Measurements from ENCODE around the gene SKI. TPM values are rescaled to one million over a fixed set of nuclear protein-coding genes. Genes with fewer than 3 reads are reported as not detected.

Gene SKI
- total and polyA plus RNA-seq, 2 experiments from 2014 or later, result 5.1 to 21.9 TPM

DNA sequence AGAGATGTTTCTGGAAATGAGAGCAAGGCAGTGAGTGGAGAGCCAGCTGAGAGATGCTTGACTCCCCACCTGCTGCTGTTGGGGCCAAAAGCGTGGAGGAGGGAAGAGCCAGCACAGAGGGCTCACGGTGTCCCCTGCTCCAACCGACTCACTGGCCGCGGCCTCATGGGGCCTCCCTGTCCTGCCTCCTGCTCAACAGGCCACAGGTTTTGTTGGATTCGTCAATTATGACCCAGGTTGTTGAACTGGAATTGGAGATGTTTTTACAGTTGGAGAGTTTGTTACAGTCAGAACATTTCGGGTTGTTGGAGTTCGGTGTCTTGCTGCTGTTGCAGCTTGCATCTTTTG, 21.4 kb downstream of the SKI start:
- TF ChIP-seq EZH2 (IDR thresholded peaks at IDR 0.05; ENCODE audit: borderline replicate concordance) (no peak), EZH2phosphoT487 (IDR thresholded peaks at IDR 0.05; ENCODE audit: low read depth, severe bottlenecking, unreplicated experiment) (no peak)
- TF ChIP-seq, protein P1, sequence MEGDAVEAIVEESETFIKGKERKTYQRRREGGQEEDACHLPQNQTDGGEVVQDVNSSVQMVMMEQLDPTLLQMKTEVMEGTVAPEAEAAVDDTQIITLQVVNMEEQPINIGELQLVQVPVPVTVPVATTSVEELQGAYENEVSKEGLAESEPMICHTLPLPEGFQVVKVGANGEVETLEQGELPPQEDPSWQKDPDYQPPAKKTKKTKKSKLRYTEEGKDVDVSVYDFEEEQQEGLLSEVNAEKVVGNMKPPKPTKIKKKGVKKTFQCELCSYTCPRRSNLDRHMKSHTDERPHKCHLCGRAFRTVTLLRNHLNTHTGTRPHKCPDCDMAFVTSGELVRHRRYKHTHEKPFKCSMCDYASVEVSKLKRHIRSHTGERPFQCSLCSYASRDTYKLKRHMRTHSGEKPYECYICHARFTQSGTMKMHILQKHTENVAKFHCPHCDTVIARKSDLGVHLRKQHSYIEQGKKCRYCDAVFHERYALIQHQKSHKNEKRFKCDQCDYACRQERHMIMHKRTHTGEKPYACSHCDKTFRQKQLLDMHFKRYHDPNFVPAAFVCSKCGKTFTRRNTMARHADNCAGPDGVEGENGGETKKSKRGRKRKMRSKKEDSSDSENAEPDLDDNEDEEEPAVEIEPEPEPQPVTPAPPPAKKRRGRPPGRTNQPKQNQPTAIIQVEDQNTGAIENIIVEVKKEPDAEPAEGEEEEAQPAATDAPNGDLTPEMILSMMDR (IDR thresholded peaks at IDR 0.05; ENCODE audit: poor library complexity), result no peak
- H3K4me1 ChIP-seq (ENCODE audit: insufficient read depth), result peaks cover 62% of the 10 kb centered on the region
- H3K9me3 ChIP-seq (ENCODE audit: low read depth), result no peaks in the 10 kb centered on the region
- H3K4me2 ChIP-seq, result peak overlapping the region; percentile 66
- peaks cover 97% of the 10 kb centered on the region for H4K20me1 ChIP-seq (ENCODE audit: insufficient read depth, poor library complexity, severe bottlenecking)
- peak overlapping the region; percentile 86 for H3K27ac ChIP-seq
- no peaks in the 10 kb centered on the region for H3K9me2 ChIP-seq (replicated peaks; ENCODE audit: insufficient read depth)
- no peak overlapping the region for H2AFZ ChIP-seq
- H3K79me2 ChIP-seq, result peaks cover 97% of the 10 kb centered on the region
- no peak overlapping the region for H3K4me3 ChIP-seq
- DNase-seq (ENCODE audit: low spot score), result no peak
- H3K27me3 ChIP-seq, result no peaks in the 10 kb centered on the region
- WGBS (ENCODE audit: low lambda C conversion rate, missing lambda C conversion rate), result 94% methylated on average over 8 of the region's 8 CpGs
- no peaks in the 10 kb centered on the region for H3K36me3 ChIP-seq (replicated peaks; ENCODE audit: insufficient read depth, low read depth)

DNA sequence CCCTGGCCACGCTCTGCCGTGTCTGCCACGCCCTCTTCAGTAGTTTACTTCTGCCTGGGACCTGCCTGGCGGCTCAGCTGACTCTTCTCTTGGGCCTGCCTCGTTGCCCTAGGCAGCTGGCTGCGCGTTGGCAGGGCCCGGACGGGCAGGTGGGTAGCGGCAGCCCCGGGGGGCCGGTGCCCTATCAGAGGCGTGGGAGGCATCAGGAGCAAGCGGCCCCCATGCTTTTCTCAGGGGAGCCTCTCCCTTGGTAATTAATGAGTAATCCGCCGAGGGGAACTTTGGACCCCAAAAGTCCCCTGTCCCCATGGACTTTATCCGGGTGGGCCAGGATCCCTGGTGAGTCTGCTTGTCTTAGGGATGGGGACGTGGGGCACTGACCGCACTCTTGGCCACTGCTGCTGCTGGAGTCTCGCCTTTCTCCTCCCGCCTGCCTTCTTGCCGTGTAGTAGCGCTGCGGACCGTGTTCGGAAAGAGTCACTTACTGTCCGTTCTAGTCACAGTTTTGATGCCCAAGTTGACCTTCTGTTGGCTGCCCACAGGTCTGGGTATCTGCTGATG, 22.7 kb downstream of the SKI start:
- WGBS (ENCODE audit: low lambda C conversion rate, missing lambda C conversion rate), result 69% methylated on average over 27 of the region's 27 CpGs
- Histone ChIP-seq H3K27ac (peak overlapping the region; percentile 68), H3K27me3 (no peaks in the 10 kb centered on the region), H3K4me3 (no peak overlapping the region), H3K4me1 (ENCODE audit: insufficient read depth) (peaks cover 62% of the 10 kb centered on the region), H3K36me3 (replicated peaks; ENCODE audit: insufficient read depth, low read depth) (no peaks in the 10 kb centered on the region), H2AFZ (no peak overlapping the region), H3K79me2 (peaks cover 100% of the 10 kb centered on the region), H4K20me1 (ENCODE audit: insufficient read depth, poor library complexity, severe bottlenecking) (peaks cover 100% of the 10 kb centered on the region), H3K4me2 (peak overlapping the region; percentile 66), H3K9me2 (replicated peaks; ENCODE audit: insufficient read depth) (no peaks in the 10 kb centered on the region), H3K9me3 (ENCODE audit: low read depth) (no peaks in the 10 kb centered on the region)
- DNase-seq (ENCODE audit: low spot score), result peak; percentile 58
- no peak for TF ChIP-seq EZH2 (IDR thresholded peaks at IDR 0.05; ENCODE audit: borderline replicate concordance)
- TF ChIP-seq, protein P1 (IDR thresholded peaks at IDR 0.05; ENCODE audit: poor library complexity), result no peak

- WGBS (ENCODE audit: low lambda C conversion rate, missing lambda C conversion rate), result 81% methylated on average over 13 of the region's 14 CpGs
- Histone ChIP-seq H3K27ac (peak overlapping the region; percentile 68), H3K36me3 (replicated peaks; ENCODE audit: insufficient read depth, low read depth) (no peaks in the 10 kb centered on the region), H2AFZ (no peak overlapping the region), H3K79me2 (peaks cover 100% of the 10 kb centered on the region), H3K27me3 (no peaks in the 10 kb centered on the region), H3K9me2 (replicated peaks; ENCODE audit: insufficient read depth) (no peaks in the 10 kb centered on the region), H3K4me2 (peak overlapping the region; percentile 66), H3K4me3 (no peak overlapping the region), H4K20me1 (ENCODE audit: insufficient read depth, poor library complexity, severe bottlenecking) (peaks cover 99% of the 10 kb centered on the region), H3K9me3 (ENCODE audit: low read depth) (no peaks in the 10 kb centered on the region), H3K4me1 (ENCODE audit: insufficient read depth) (peaks cover 56% of the 10 kb centered on the region)
- no peak for DNase-seq (ENCODE audit: low spot score)
- TF ChIP-seq, protein P1 (IDR thresholded peaks at IDR 0.05; ENCODE audit: poor library complexity), result no peak
These were observed 23.2 kb downstream of the SKI start for GRCh38 chr1:2251363-2251762.

DNA sequence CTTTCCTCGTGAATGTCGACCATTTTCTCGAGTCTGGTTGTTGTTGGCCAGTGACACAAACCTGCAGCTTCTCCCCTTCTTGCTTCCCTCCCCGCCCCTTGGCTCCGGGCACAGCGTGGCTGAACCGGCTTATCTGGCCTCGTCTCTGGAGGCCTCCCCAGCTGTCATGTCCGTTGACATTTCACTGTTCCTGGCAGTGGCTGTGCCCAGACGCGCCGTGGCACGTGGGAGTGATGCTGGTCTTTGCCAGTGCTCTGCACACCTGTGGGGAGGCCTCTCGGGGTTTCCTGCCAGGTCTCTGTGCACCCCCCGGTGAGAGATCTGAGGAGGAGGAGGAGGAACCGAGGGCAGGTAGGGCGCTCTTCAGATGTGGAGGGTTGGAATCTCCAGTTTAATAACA, 23.7 kb downstream of the SKI start:
- Histone ChIP-seq H3K9me2 (replicated peaks; ENCODE audit: insufficient read depth) (no peaks in the 10 kb centered on the region), H4K20me1 (ENCODE audit: insufficient read depth, poor library complexity, severe bottlenecking) (peaks cover 99% of the 10 kb centered on the region), H3K27ac (peak overlapping the region; percentile 68), H3K4me3 (no peak overlapping the region), H3K4me2 (peak overlapping the region; percentile 66), H3K79me2 (peaks cover 100% of the 10 kb centered on the region), H3K36me3 (replicated peaks; ENCODE audit: insufficient read depth, low read depth) (no peaks in the 10 kb centered on the region), H3K9me3 (ENCODE audit: low read depth) (no peaks in the 10 kb centered on the region), H2AFZ (no peak overlapping the region), H3K4me1 (ENCODE audit: insufficient read depth) (peaks cover 52% of the 10 kb centered on the region), H3K27me3 (no peaks in the 10 kb centered on the region)
- 59% methylated on average over 17 of the region's 17 CpGs for WGBS (ENCODE audit: low lambda C conversion rate, missing lambda C conversion rate)
- no peak for DNase-seq (ENCODE audit: low spot score)
- TF ChIP-seq, protein P1 (IDR thresholded peaks at IDR 0.05; ENCODE audit: poor library complexity), result no peak
- no peak for TF ChIP-seq EZH2phosphoT487 (IDR thresholded peaks at IDR 0.05; ENCODE audit: low read depth, severe bottlenecking, unreplicated experiment)
